MM.1S (cell line): ENCODE measurements around the gene RFX6.

Source experiments
- DNase-seq: peaks from one replicate; pipeline ENCODE4 v3.0.0-alpha.2; 2015
- H2AFZ ChIP-seq: fragments of 300-600 bp; sonication (generic); 2 replicates; pipeline ENCODE4 v1.6.0; 2016; ENCODE audit warnings: antibody characterized with exemption, low read length
- H3F3A ChIP-seq: fragments of 300-600 bp; sonication (generic); 2 replicates; pipeline ENCODE4 v1.6.1; 2016; ENCODE audit warnings: mild to moderate bottlenecking, antibody characterized with exemption, low read length, moderate library complexity, mixed read lengths; ENCODE audit not compliant: insufficient read depth
- H3K27ac ChIP-seq: fragments of 300-600 bp; sonication (generic); 2 replicates; pipeline ENCODE4 v1.5.1; 2016; ENCODE audit warnings: mild to moderate bottlenecking, low read length
- H3K27me3 ChIP-seq: fragments of 300-600 bp; sonication (generic); replicated peaks from 2 replicates; pipeline ENCODE4 v1.6.0; 2016; ENCODE audit warnings: low read length; ENCODE audit not compliant: insufficient read depth
- H3K36me3 ChIP-seq: fragments of 300-600 bp; sonication (generic); replicated peaks from 2 replicates; pipeline ENCODE4 v1.6.1; 2016; ENCODE audit warnings: mild to moderate bottlenecking, low read length, mixed read lengths; ENCODE audit not compliant: insufficient read depth
- H3K4me1 ChIP-seq: fragments of 300-600 bp; sonication (generic); 2 replicates; pipeline ENCODE4 v1.6.1; 2016; ENCODE audit warnings: low read length, mixed read lengths
- H3K4me2 ChIP-seq: fragments of 300-600 bp; sonication (generic); 2 replicates; pipeline ENCODE4 v1.6.0; 2016; ENCODE audit warnings: low read depth, low read length
- H3K4me3 ChIP-seq: fragments of 300-600 bp; sonication (generic); 2 replicates; pipeline ENCODE4 v1.5.1; 2016; ENCODE audit warnings: low read length, mixed read lengths
- H3K79me2 ChIP-seq: fragments of 300-600 bp; sonication (generic); 2 replicates; pipeline ENCODE4 v1.6.1; 2016; ENCODE audit warnings: mixed run types, low read length, mixed read lengths
- H3K9ac ChIP-seq: fragments of 300-600 bp; sonication (generic); 2 replicates; pipeline ENCODE4 v1.6.1; 2016; ENCODE audit warnings: low read length, mixed read lengths
- H3K9me2 ChIP-seq: fragments of 300-600 bp; sonication (generic); replicated peaks from 2 replicates; pipeline ENCODE4 v1.6.1; 2016; ENCODE audit warnings: mild to moderate bottlenecking, low read length, mixed read lengths; ENCODE audit not compliant: insufficient read depth
- H3K9me3 ChIP-seq: fragments of 300-600 bp; sonication (generic); replicated peaks from 2 replicates; pipeline ENCODE4 v1.6.1; 2016; ENCODE audit warnings: mild to moderate bottlenecking, low read length, mixed read lengths; ENCODE audit not compliant: insufficient read depth
- H4K20me1 ChIP-seq: fragments of 300-600 bp; sonication (generic); 2 replicates; pipeline ENCODE4 v1.6.1; 2016; ENCODE audit warnings: mild to moderate bottlenecking, low read length, moderate library complexity, mixed read lengths; ENCODE audit not compliant: insufficient read depth
- CTCF ChIP-seq: fragments of 300-600 bp; sonication (generic); IDR thresholded peaks from 2 replicates; pipeline ENCODE4 v1.5.1; 2016; ENCODE audit warnings: antibody characterized with exemption, low read length, mixed read lengths
- EZH2 ChIP-seq: fragments of 300-600 bp; sonication (generic); optimal IDR thresholded peaks from 2 replicates; pipeline ENCODE3; 2017; ENCODE audit warnings: low read depth, mild to moderate bottlenecking, antibody characterized with exemption, low read length, mixed read lengths
- EZH2phosphoT487 ChIP-seq: fragments of 300-600 bp; sonication (generic); IDR thresholded peaks from 2 replicates; pipeline ENCODE4 v1.6.1; 2018; ENCODE audit warnings: antibody characterized with exemption, low read length

RFX6 gene

DNA sequence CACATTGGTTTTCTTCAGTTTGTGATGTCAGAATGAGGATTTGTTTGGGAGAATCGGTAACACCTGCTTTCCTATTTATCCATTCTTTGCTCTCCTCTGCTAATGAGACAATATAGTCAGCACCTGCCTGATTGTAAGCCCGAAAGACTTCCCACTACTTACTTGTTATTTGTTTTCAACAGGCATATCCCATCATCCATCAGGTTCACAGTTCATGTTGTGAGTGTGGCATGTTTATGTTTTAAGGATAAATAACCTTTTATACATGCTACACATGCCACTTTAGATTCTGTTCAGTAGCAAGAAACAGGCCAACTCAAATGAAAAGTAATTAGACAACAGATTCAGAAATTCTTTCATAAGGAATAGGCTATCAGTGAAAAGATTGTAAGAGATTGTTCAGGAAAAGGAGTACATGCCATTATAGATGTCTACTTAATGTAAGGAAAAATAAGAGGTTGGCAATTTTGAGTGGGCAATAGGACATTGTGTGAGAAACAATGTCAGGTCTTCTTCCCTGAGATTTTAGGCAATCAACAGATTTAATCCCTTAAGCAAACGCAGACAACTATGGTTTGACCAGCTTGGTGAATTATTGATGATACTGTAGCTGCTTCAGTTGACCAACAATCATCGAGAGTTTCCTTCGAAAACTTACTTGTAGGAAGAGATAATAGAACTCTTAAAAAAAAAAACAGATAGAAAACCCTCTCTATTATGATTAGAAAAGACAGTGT lies 40.3 kb upstream of the RFX6 start:
- no peak overlapping the region for H3K27ac ChIP-seq
- no peak overlapping the region for H3K9ac ChIP-seq
- DNase-seq = no peak
- TF ChIP-seq EZH2 (no peak), EZH2phosphoT487 (no peak), CTCF (no peak)
- no peaks in the 10 kb centered on the region for H3K4me1 ChIP-seq
- no peak overlapping the region for H3K4me3 ChIP-seq
- no peak overlapping the region for H3K4me2 ChIP-seq
- no peaks in the 10 kb centered on the region for H3K9me2 ChIP-seq
- no peaks in the 10 kb centered on the region for H3F3A ChIP-seq
- H3K9me3 ChIP-seq = no peaks in the 10 kb centered on the region
- H2AFZ ChIP-seq = no peak overlapping the region
- no peaks in the 10 kb centered on the region for H3K79me2 ChIP-seq
- H4K20me1 ChIP-seq = no peaks in the 10 kb centered on the region
- no peaks in the 10 kb centered on the region for H3K36me3 ChIP-seq
- no peaks in the 10 kb centered on the region for H3K27me3 ChIP-seq

DNA sequence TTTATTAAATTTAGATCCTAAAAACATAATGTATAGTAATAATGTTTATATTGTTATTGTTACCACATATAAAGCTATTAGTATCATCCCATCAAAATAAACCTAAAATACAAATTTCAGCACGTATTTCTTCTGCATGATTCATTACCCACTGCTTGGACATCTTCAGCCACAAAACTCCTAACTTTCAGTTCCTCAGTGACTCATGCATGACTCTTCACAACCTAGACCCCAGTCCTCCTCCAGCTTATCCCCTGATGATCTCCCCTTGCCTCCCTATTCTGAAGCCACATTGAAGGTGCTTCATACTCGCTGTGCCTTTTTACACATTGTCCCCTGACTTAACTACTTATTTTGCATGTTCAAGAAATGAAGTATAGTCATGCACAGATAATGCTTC lies 37.0 kb upstream of the RFX6 start:
- no peaks in the 10 kb centered on the region for H3K4me1 ChIP-seq
- H3K36me3 ChIP-seq = no peaks in the 10 kb centered on the region
- no peak overlapping the region for H3K4me2 ChIP-seq
- no peak overlapping the region for H3K9ac ChIP-seq
- no peak overlapping the region for H2AFZ ChIP-seq
- H3K9me3 ChIP-seq = no peaks in the 10 kb centered on the region
- no peak overlapping the region for H3K27ac ChIP-seq
- no peak overlapping the region for H3K4me3 ChIP-seq
- no peaks in the 10 kb centered on the region for H3K79me2 ChIP-seq
- no peaks in the 10 kb centered on the region for H4K20me1 ChIP-seq
- no peaks in the 10 kb centered on the region for H3F3A ChIP-seq
- TF ChIP-seq EZH2 (no peak), EZH2phosphoT487 (no peak), CTCF (no peak)
- H3K27me3 ChIP-seq = no peaks in the 10 kb centered on the region
- no peak for DNase-seq
- H3K9me2 ChIP-seq = no peaks in the 10 kb centered on the region

DNA sequence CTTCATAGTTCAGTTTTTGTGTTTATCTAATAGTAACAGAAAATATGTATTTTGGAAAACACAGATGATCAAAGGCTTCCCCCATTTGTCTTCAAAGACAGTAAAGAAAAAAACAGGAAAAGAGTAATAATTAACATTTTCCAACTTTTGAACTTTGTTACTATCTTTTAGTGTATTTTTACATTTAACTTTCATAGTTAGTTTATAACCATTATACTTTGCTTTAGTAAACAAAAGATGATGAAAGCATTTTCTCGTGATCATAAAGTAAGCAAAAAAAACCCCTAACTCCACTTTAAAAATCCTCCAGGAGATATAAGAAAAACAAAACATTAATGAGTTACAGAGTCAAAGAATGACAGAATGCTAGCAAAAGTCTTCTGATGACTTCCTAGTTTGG lies 34.6 kb upstream of the RFX6 start:
- no peaks in the 10 kb centered on the region for H4K20me1 ChIP-seq
- no peaks in the 10 kb centered on the region for H3K9me2 ChIP-seq
- no peaks in the 10 kb centered on the region for H3K36me3 ChIP-seq
- no peak overlapping the region for H3K9ac ChIP-seq
- H3K79me2 ChIP-seq = no peaks in the 10 kb centered on the region
- H3F3A ChIP-seq = no peaks in the 10 kb centered on the region
- no peaks in the 10 kb centered on the region for H3K9me3 ChIP-seq
- no peak overlapping the region for H3K4me2 ChIP-seq
- no peak overlapping the region for H3K4me3 ChIP-seq
- no peak overlapping the region for H3K27ac ChIP-seq
- no peaks in the 10 kb centered on the region for H3K27me3 ChIP-seq
- TF ChIP-seq CTCF (no peak), EZH2 (no peak), EZH2phosphoT487 (no peak)
- no peak for DNase-seq
- no peaks in the 10 kb centered on the region for H3K4me1 ChIP-seq
- H2AFZ ChIP-seq = no peak overlapping the region
